Fibroblast of lung (primary cell): ENCODE results near the gene TMEM62. TPM values are rescaled to one million over a fixed set of nuclear protein-coding genes. Genes with fewer than 3 reads are reported as not detected.

Source experiments
- DNase-seq, 2 donors: peaks; one replicate each; pipeline versions ENCODE4 v3.0.0 to v3.0.0-alpha.2; 2010; ENCODE audit warnings: low read depth in 2 of 2
- H2AFZ ChIP-seq: 2 replicates; pipeline ENCODE4 v1.5.1; 2012; ENCODE audit warnings: low read length, control low read depth, inconsistent platforms
- H3K27ac ChIP-seq: 2 replicates; pipeline ENCODE4 v1.5.1; 2011; ENCODE audit warnings: low read length, control low read depth; ENCODE audit not compliant: insufficient read depth
- H3K27me3 ChIP-seq: 2 replicates; pipeline ENCODE4 v1.5.1; 2011; ENCODE audit warnings: mild to moderate bottlenecking, low read length; ENCODE audit not compliant: control insufficient read depth, insufficient read depth
- H3K36me3 ChIP-seq: 2 replicates; pipeline ENCODE4 v1.5.1; 2011; ENCODE audit warnings: low read length; ENCODE audit not compliant: control insufficient read depth, insufficient read depth
- H3K4me1 ChIP-seq: 2 replicates; pipeline ENCODE4 v1.5.1; 2011; ENCODE audit warnings: low read length; ENCODE audit not compliant: control insufficient read depth, insufficient read depth; ENCODE audit errors: extremely low read depth
- H3K4me2 ChIP-seq: 2 replicates; pipeline ENCODE4 v1.5.1; 2011; ENCODE audit warnings: low read length, control low read depth; ENCODE audit not compliant: insufficient read depth; ENCODE audit errors: extremely low read depth
- H3K4me3 ChIP-seq, 4 experiments: fragments of 200-600 bp in 1 of 4; sonication (generic) in 1 of 4; replicated peaks in 1 of 4; 2 replicates each; pipeline ENCODE4 v1.5.1; 2011 to 2016; ENCODE audit warnings: low read length in 4 of 4, low read depth in 3 of 4, mild to moderate bottlenecking in 3 of 4, control low read depth in 2 of 4, inconsistent platforms in 1 of 4, mixed read lengths in 1 of 4; ENCODE audit not compliant: insufficient read depth in 1 of 4; ENCODE audit errors: control extremely low read depth in 1 of 4
- H3K79me2 ChIP-seq: 2 replicates; pipeline ENCODE4 v1.5.1; 2012; ENCODE audit warnings: mild to moderate bottlenecking, low read length, inconsistent platforms; ENCODE audit not compliant: control insufficient read depth, insufficient read depth
- H3K9ac ChIP-seq: 2 replicates; pipeline ENCODE4 v1.5.1; 2011; ENCODE audit warnings: mild to moderate bottlenecking, low read length, control low read depth; ENCODE audit not compliant: insufficient read depth
- H3K9me3 ChIP-seq: 2 replicates; pipeline ENCODE4 v1.5.1; 2012; ENCODE audit warnings: low read depth, low read length; ENCODE audit not compliant: control insufficient read depth, insufficient read depth
- H4K20me1 ChIP-seq: 2 replicates; pipeline ENCODE4 v1.5.1; 2011; ENCODE audit warnings: low read length; ENCODE audit not compliant: control insufficient read depth, insufficient read depth; ENCODE audit errors: extremely low read depth
- CTCF ChIP-seq, 2 donors: IDR thresholded peaks in 1 of 2; conservative IDR thresholded peaks in 1 of 2; 1 replicate in 1 of 2; 2 replicates in 1 of 2; pipeline ENCODE4 v1.5.1; 2011 to 2012; ENCODE audit warnings: low read length in 2 of 2, control low read depth in 1 of 2, inconsistent platforms in 1 of 2, low read depth in 1 of 2, mild to moderate bottlenecking in 1 of 2
- EZH2 ChIP-seq: IDR thresholded peaks from 2 replicates; pipeline ENCODE4 v1.5.1; 2012; ENCODE audit warnings: low read length, control low read depth, mild to moderate bottlenecking; ENCODE audit errors: missing control alignments
- polyA plus RNA-seq, 2 donors: library from polyadenylated mRNA; depleted of rRNA in 1 of 2; stranded (reverse) in 1 of 2; unstranded in 1 of 2; fragments of >200 nt; gene quantifications; 2 replicates each; pipeline ENCODE4 v1.2.1, GENCODE V29; 2011 to 2012; ENCODE audit warnings: missing spikeins in 1 of 2
- total RNA-seq: library from RNA; depleted of rRNA; stranded (reverse); fragments of >200 nt; gene quantifications from 2 replicates; pipeline ENCODE4 v1.2.1, GENCODE V29; 2014

TMEM62 gene
- total and polyA plus RNA-seq, 2 donors (not counting 1 experiment from before 2014, with no cell fraction given): 10.7 to 20.8 TPM

- H3K36me3 ChIP-seq: no peaks in the 10 kb centered on the region
- H3K4me1 ChIP-seq: no peaks in the 10 kb centered on the region
- H3K27me3 ChIP-seq: peaks cover 5% of the 10 kb centered on the region
- no peak overlapping the region for H2AFZ ChIP-seq
- no peaks in the 10 kb centered on the region for H4K20me1 ChIP-seq
- no peak for DNase-seq
- H3K4me3 ChIP-seq: no peak overlapping the region
- no peak for TF ChIP-seq EZH2
- no peak for TF ChIP-seq CTCF (conservative IDR thresholded peaks at IDR 0.05 in 1 of 2, IDR thresholded peaks at IDR 0.05 in 1 of 2; ENCODE audit: low read depth in 1 of 2, low read length in 2 of 2)
- no peaks in the 10 kb centered on the region for H3K79me2 ChIP-seq
- no peak overlapping the region for H3K4me2 ChIP-seq
- no peaks in the 10 kb centered on the region for H3K9me3 ChIP-seq
- no peak overlapping the region for H3K9ac ChIP-seq
- H3K27ac ChIP-seq: no peak overlapping the region
Measured at GRCh38 chr15:43226436-43227305, 93.3 kb downstream of the TMEM62 start.

- Histone ChIP-seq H3K27me3 (peaks cover 7% of the 10 kb centered on the region), H3K9me3 (no peaks in the 10 kb centered on the region), H3K4me2 (no peak overlapping the region), H3K27ac (no peak overlapping the region), H3K36me3 (no peaks in the 10 kb centered on the region), H3K79me2 (no peaks in the 10 kb centered on the region), H3K9ac (no peak overlapping the region), H3K4me1 (no peaks in the 10 kb centered on the region), H4K20me1 (no peaks in the 10 kb centered on the region), H3K4me3 (no peak overlapping the region), H2AFZ (no peak overlapping the region)
- TF ChIP-seq CTCF (conservative IDR thresholded peaks at IDR 0.05 in 1 of 2, IDR thresholded peaks at IDR 0.05 in 1 of 2; ENCODE audit: low read depth in 1 of 2, low read length in 2 of 2) (no peak), EZH2 (no peak)
- no peak for DNase-seq
Measured at GRCh38 chr15:43229977-43230376, 96.6 kb downstream of the TMEM62 start.

- TF ChIP-seq CTCF (conservative IDR thresholded peaks at IDR 0.05 in 1 of 2, IDR thresholded peaks at IDR 0.05 in 1 of 2; ENCODE audit: low read depth in 1 of 2, low read length in 2 of 2) (no peak), EZH2 (no peak)
- no peaks in the 10 kb centered on the region for H3K36me3 ChIP-seq
- no peaks in the 10 kb centered on the region for H4K20me1 ChIP-seq
- H3K9me3 ChIP-seq: no peaks in the 10 kb centered on the region
- no peaks in the 10 kb centered on the region for H3K79me2 ChIP-seq
- no peak overlapping the region for H2AFZ ChIP-seq
- DNase-seq: peak in 1 of 2 donors; percentile 30
- no peak overlapping the region for H3K27ac ChIP-seq
- no peak overlapping the region for H3K9ac ChIP-seq
- H3K4me1 ChIP-seq: no peaks in the 10 kb centered on the region
- no peak overlapping the region for H3K4me3 ChIP-seq
- no peak overlapping the region for H3K4me2 ChIP-seq
- peaks cover 12% of the 10 kb centered on the region for H3K27me3 ChIP-seq
Measured at GRCh38 chr15:43230640-43231115, 97.3 kb downstream of the TMEM62 start.
